HG02798 (cell line): ENCODE data around the gene RASD1.

Experiments used
- ATAC-seq: cut with Tn5 transposase; IDR thresholded peaks from one replicate; pipeline ENCODE4 v1.9.1; 2021; ENCODE audit warnings: mild to moderate bottlenecking; ENCODE audit not compliant: unreplicated experiment, poor library complexity

Gene RASD1

DNA sequence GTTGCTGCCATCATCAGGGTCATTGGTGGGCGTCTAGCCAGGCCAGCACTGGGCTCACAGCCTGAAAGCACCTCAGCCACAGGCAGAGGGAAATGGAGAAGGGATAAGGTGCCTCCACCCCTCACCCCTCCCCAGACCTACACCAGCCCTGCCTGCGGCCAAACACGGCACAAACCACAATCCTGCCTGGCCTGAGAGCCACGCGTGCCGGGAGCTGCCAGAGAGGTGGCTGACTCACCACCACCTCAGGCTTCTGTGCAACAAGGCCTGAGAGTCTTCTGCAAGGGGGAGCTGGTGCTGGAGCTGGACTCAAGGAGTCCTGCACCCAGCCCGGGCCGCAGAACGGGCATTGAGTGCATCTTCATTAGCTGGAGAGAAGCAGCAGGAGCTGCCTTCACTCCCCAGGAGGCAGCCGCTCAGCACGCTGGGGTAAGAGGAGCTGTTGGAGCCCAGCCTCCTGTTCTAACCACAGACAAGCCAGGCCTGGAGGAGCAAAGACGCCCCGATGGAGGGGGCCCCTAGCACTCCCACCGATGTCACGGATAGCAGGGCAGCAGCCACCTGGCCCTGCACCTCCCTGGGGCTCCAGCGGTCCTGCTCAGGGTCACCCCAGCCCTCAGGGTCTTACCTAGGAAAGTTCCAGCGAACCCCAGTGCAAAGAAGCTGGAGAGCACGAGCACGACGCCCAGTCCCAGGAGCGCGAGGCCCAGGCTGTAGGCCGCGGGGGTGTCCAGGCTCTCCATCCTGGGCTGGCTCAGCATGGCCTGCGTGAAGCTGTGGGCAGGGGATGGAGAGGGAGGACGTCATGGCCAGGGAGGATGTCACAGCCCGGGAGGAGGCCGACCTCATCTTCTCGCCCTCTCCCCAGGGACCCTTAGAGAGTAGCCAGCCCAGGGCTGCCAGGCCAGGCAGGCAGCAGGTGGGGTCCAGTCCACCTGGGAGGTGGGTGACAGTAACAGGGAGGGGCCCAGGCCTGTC lies 16.0 kb upstream of the RASD1 start:
- ATAC-seq: no peak

DNA sequence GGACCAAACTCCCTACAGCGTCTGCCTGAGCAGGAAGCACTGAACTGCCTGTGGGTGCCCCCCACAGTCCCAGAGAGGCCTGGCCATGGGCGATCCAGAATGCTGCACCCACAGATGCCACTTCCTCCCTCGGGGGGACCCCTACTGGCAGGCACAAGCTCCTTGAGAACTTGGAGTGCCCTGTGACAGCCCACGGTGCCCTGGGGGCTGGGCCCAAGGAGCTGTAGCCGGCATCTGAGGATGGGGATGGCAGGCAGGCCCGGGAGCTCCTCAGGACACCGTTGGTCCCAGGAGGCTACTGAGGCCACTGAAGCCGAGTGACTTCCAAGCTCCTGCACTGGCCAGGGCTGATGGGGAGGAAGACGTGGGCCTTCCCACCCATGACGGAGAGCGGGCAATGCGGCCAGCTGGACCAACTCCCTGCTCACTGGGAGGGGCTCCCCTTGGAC lies 15.1 kb upstream of the RASD1 start:
- ATAC-seq: no peak

DNA sequence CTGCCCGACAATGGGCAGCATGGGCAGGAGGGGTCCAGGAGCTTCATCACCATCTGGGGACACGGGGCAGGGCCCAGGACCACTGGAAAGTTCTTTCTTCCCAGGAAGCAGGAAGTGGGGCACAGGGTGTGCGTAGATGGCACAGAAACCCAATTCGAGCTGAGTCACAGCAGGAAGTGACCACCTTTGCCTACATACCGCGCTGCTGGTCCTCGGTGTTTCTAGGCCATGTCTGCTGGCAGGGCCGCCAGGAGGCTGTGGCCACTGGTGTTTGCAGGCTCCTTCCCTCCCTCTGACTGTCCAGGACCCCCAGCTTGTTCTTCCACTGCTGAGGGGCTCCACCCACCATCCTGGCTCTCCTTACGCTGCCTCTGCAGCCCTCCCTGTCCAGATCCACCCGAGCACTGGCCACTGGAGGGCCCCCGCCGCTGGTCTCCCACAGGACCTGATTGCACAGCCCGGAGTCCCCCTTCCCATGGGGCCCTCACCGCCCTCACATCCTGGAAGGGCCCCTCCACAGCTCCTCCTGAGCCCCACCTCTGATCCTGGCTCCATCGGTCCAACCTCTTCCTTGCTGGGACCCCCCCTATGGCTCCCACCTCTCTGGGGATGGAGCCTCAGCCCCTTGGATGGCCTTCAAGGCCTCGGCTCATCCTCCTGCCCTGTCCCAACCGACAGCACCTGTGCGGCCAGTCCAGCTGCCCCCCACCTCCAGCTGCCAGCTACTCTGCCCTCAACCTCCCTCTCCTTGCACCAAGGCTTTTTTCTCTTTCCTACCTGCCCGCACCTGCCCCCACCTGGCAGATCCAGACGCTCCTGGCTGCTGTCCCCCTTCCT lies 14.5 kb upstream of the RASD1 start:
- ATAC-seq: no peak

DNA sequence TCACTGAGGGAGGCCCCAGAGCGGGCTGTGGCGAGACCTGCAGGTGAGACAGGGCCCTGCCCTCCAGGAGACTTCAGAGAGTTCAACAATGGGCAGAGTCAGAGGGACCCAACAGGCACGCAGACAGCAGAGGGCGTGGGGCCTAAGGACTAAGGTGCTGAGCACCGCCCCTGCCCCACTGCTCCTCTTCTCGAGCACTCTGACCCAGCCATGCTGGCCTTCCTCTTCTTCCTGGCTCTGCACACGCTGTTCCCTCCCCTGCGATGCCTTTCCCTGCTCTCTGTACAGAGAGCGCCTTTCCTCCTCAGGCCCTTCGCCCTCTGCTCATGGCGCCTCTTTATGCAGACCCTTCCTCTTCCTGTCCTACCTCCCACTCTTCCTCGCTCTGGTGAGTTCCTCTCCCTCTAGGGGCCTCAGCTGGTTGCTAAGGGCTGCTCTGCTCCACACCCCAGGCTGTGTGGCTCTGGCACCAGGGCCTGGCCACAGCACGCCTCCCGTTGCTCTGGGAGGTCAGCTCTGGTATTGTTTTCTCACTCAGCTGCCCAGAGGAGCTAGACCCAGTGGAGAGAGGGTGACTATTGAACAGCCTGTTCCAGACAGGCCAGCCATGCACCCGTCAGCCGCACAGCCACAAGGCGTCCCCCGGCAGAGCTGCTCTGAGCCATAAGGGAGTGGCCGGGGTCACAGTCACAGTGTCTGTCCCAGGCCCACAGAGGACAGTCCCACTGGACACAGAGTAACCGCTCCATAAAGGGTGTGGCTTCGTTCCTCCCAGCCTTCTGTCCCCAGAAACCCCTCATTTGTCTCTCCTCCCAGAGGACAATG lies 13.6 kb upstream of the RASD1 start:
- no peak for ATAC-seq

DNA sequence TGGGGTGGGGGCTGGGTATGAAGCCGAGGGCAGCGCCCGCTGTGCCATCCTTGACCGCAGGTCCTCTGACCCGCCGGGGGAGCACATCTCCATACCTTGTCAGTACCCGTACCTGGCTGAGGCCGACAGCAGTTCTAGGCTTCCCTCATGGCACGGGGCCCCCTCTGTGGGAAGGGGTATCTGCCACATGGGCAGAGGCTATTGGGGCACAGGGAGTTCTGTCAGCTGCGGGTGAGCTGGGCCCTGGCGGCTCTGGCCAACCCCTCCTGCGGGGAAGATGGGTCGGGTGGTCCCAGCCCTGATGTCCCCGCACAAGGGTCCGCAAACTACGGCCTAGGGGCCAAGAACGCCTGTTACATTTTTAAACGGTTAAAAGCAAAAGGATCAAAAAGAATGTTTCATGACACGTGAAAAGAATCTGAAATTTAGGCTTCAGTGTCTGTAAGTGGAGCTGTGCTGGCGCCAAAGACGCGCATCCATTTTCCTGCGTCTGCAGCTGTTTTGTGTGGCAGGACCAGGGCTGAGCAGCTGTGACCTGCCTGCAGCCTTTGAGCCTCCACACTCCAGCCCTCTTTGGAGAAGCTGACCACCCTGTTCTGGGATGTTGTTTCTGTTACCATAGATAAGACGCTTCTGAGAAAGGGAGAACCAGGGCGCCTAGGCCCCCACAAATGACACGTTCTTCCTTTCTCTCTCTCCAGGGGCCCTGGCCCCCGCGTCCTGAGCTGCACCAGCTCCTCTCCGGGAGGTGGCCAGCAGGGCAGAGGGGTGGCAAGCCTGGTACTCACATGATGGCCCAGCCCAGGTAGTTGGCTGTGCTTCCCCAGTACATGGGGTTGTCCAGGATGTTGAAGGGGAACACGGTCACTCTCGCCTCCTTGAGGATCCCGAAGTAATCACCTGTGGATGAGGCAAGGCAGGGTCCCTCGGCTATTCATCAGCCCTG lies 12.7 kb upstream of the RASD1 start:
- ATAC-seq: no peak

DNA sequence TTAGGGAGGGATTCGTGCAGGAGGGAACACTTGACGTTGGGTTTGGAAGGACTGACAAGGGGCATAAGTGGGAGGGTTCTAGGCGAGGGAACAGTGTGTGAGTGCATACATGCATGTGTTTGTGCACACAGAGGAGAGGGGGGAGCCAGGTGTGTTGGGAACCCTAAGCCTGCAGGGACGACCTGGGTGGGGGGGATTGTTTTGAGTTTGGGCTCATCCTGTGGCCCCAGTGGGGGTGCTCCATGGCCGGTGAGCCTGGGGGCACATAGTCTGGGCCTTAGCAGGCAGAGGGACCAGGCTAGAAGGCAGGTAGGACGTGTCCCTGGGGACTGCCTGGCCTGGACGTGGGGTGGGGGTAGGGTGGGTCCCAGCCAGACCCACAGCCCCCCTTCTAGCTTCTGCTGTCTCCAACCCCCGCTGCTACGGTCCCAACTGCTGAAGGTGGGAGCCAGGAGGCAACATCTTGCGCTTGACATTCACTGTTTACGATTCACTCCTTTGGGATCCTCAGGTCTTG lies 11.9 kb upstream of the RASD1 start:
- ATAC-seq: no peak

DNA sequence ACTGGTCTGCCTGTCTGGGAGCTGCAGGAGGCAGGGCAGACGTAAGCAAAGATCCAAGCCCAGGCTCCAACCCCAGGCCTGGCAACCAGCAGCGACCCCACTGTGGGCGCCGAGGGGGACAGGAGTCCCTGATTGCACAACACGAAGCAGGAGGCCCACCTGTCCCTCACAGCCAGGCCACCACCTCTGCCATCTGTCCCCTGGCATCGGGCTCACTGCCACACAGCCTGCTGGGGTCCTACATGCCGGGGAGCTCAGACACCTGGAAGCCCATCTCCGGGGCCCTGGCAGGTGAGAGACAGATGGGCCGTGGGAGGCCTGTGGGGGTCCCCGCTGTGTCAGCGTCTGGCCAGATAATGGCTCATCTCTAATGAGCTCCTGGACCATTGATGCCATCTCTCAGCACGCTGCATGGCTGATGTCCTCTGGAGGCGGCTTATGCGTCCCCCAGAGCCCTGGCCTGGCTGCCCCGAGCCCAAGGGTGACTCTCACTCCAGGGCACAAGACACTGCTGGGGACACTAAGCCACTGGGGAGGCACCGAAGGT lies 11.3 kb upstream of the RASD1 start:
- ATAC-seq: no peak

DNA sequence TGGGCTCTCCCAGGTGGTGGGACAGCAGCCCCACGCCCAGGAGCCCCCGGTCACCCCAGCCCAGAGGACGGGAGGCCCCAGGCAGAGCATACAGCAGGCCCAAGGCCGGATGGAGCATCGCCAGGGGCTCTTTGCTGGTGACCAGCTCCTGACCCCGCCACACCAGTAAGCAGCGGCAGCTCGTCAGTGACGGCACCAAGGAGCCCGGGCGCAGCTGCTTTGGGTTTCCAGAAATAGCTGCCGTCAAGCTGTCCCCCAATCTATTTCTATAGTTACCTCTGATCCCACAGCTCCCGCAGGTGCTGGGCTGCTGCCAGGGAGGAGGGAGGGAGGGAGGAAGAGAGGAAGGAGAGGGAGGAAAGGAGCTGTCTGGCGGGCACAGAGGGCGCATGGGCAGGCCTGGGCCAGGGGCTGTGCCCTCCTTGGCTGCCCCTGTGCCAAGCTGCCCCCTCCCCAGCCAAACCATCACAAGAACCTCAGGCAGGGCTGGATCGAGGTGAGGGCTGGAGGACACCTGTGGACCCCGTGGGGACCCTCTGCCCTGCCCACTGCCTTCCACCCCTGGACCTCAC lies 10.8 kb upstream of the RASD1 start:
- no peak for ATAC-seq

DNA sequence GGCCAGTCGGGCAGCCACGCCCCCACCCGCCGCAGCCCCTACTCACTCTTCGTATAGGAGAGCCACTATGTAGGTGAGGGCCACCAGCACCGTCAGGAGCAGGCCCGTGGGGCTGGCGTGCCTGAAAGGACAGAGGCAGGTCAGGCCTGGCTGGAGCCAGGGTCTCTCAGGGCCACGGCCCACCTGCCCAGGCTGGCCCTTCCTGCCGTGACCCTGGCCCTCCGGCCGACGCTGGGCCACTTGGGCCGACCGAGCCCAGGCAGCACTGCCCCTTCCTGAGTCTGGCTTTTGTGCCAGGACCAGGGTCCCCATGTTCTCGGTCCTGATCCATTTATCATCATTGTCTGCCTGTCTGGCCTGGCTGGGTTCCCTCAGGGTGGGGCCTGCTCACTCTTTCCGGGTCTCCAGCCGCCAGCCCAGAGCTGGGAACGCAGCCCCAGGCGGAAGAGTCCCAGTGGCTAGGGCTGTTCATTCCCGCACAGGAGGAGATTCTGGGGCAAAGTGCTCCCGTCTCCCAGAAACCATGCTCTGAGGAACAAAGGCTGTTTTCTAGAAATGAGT lies 10.1 kb upstream of the RASD1 start:
- ATAC-seq: no peak

DNA sequence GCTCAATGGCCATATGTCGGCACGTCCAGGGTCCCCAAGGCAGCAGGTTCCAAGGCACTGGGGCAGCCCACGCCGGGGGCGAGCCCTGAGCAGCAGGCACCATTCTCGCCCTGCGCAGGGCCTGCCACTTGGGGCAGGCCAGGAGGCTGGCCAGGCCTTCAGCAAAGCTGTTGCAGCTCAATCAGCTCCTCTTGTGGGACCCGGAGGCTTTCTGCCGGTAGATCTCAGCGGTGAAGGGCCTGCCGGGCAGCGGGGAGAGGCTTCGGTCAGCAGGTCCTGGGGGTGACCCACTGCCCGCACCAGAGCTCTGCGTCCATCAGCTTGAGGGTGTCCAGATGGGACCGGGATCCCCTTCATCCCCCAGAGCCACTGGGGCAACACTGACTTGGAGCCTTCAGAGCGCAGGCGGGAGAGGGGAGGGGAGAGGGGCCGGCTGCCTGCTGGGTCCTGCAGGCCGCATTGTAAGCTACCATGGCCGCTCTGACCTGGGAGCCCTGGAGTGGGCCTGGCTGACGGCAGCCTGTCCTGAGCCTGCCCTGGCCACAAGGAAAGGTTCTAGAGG lies 9.5 kb upstream of the RASD1 start:
- no peak for ATAC-seq

DNA sequence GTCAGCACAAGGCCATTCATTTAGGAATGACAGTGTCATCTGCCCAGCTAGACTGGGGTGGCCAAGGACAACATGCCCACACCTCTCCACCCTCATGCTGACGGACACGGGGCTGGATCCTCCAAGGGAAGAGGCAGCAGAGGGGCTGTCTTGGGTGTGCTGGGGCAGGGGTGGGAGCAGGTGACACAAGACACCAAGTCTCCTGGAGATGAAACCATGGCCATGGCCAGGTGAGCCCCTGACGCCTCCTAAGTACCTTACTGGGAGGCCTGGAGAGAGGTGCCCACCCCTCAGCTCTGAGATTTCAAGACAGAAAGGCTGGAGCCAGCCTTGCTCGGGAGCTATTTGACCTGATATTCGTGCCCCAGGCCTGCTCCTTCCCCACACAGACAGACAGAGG lies 9.0 kb upstream of the RASD1 start:
- ATAC-seq: no peak

DNA sequence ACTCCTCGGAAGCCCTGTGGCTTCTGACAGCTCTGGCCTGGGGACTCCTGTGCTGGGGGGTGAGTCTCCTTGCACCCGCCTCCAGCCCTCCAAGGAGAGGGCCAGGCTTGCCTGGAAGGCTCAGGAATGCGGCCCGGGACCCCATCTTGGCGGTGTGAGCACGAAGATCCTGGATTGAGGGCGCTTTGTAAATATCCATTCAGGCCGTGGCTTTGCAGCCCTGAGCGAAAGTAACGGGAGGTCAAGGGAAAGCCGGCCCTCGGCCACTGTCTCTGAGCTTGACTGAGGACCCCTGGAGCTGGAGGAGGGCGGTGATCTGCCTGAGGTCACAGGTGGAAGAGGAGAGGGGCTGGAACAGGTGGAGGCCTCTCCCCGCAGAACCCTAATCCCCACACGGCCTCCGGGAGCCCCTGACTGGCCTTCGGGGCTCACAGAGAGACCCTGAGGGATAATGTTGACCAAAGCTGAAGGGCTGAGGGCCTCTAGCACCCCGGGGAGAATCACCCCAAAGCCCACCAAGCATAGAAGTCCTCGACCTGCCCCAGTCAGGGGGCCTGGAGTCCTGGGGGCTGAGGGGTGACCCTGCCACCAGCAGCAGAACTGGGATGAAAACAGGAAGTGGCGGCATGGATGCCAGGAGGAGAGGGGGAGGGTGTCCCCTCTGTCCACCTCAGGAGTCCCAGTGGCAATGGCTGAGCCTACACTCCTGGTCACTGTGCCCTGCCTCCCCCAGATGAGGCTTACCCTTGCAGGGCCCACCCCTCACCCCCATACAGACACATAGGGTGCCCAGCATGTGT lies 8.3 kb upstream of the RASD1 start:
- ATAC-seq: no peak

DNA sequence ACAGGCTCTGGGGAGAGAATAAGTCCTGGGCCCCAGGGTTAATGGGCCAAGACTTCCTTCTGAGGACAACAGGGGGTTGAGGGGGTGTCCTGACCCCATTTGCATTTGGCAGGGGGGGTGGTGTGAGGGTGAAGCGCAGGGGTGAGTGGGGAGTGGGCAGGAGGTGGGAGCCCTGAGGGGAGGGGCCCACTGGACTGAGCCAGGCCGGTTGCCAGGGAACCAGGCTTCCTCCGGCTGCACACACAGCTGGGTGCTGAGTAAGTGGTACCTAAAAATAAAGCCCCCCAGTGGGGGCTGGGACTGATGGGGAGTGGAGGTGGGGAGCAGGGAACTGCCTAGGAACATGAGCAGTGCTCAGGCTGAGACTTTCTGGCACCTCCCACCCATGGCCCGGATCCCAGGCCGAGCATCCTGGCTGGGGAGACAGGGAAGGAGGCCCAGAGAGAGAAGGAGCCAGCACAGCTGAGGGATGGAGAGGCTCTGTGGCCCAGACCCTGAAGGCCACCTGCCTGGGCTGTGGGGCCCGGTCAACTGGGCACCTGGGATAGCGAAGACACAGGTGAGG lies 7.5 kb upstream of the RASD1 start:
- ATAC-seq: no peak

DNA sequence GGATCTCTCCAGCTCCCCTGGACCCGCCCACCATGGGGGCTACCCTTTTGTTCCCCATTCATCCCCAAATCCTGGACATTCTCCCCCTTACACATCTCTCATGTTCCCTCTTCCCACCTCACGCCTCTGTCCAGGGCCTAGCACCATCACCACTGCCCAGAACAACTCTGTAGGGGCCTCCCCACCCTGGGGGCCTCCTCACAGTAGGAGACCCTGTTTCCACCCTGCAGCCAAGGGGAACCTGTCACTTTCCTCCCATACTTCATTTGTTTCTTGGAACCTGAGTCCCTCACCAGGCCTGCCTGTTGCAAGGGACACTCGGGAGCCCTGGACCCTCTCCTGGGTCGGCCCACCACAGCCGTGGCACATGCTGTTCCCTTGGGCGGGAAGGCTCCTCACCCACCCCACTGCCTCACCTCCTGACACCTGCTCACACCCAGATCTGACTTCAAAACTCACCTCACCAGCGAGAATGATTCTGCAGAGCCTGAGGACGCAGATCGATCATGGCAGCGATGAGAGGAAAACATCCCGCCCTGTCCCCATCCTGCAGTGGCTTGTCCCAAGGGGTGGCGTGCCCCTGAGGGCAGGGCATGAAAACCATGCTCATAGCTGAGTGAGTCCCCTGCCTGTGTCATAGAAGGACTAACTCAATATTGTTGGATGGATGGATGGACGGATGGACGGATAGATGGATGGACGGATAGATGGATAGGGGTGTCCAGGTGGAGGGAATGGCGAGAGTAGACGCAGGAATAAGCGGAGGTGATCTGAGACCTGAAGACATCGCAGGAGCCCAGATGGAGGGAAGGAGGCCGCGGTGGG lies 6.8 kb upstream of the RASD1 start:
- no peak for ATAC-seq

DNA sequence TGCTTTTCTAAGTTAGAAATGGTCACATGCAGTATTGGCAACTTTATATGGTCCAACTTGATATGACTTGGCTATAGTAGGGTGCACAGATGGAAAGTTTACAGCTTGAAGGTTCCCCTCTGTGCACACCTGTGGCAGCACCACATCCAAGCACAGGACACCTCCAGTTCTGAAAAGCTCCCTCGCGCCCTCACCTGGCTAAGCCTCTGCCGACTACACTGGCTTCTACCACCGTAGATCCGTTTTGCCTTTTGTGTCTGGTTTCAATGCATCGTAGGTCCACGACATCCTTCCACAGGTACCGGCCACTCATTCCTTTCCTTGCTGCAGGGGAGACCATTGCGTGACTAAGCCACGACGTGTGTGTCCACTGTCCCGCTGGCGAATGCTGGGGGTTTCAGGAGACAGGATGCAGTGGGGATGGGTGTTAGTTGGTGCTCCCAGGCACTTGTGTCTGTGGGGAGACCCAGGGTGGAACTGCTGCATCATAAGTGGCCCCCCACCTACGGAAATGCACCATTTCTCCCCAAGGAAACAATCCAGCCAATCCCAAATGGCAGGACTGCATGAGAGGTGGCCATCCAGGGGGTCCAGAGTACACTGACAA lies 4.9 kb upstream of the RASD1 start:
- ATAC-seq: no peak
